SK-N-SH (cell line): ENCODE results near the gene IL18R1. TPM values are rescaled to one million over a fixed set of nuclear protein-coding genes. Genes with fewer than 3 reads are reported as not detected.

ENCODE experiments used
- CTCF ChIA-PET: fragments of 300-600, 350-600 bp; formaldehyde crosslinking; extraction: SDS; loops from one replicate; lab custom pipeline; 2021; lab: Yijun Ruan, JAX
- POLR2A ChIA-PET: fragments of 350-600 bp; sonication (Branson Sonifier 250); formaldehyde crosslinking; extraction: SDS; loops from one replicate; lab custom pipeline; 2020; ENCODE audit warnings: antibody characterized with exemption, inconsistent platforms; lab: Yijun Ruan, JAX
- DNase-seq: peaks from one replicate; pipeline ENCODE4 v3.0.0; 2012
- H2AFZ ChIP-seq: fragments of 200-600 bp; sonication (generic); 2 replicates; pipeline ENCODE4 v1.8.1; 2016; ENCODE audit warnings: antibody characterized with exemption, mild to moderate bottlenecking, low read depth
- H3F3A ChIP-seq: fragments of 200-600 bp; sonication (generic); replicated peaks from 2 replicates; pipeline ENCODE3; 2016; ENCODE audit warnings: antibody characterized with exemption, mild to moderate bottlenecking; ENCODE audit not compliant: insufficient read depth
- H3K27ac ChIP-seq, 2 experiments: fragments of 200-500 bp in 1 of 2; fragments of 200-600 bp in 1 of 2; sonication (Bioruptor generic) in 1 of 2; sonication (generic), shearing (Covaris generic) in 1 of 2; 2 replicates each; pipeline versions ENCODE4 v1.5.1 to v1.6.1; 2014 to 2016; ENCODE audit warnings: low read depth in 2 of 2, inconsistent platforms in 1 of 2, low read length in 1 of 2, mild to moderate bottlenecking in 1 of 2, mixed read lengths in 1 of 2
- H3K27me3 ChIP-seq: fragments of 200-600 bp; sonication (generic), shearing (Covaris generic); 2 replicates; pipeline ENCODE4 v1.6.1; 2016; ENCODE audit warnings: mixed run types; ENCODE audit not compliant: insufficient read depth
- H3K36me3 ChIP-seq, 2 experiments: fragments of 200-500 bp in 1 of 2; fragments of 200-600 bp in 1 of 2; sonication (Bioruptor generic) in 1 of 2; sonication (generic) in 1 of 2; replicated peaks in 1 of 2; 2 replicates each; pipeline versions ENCODE3 to v1.5.1; 2014 to 2016; ENCODE audit warnings: low read length in 1 of 2, mild to moderate bottlenecking in 1 of 2; ENCODE audit not compliant: insufficient read depth in 2 of 2, control insufficient read depth in 1 of 2
- H3K4me1 ChIP-seq, 2 experiments: fragments of 200-500 bp in 1 of 2; fragments of 200-600 bp in 1 of 2; sonication (Bioruptor generic) in 1 of 2; sonication (generic), shearing (Covaris generic) in 1 of 2; 2 replicates each; pipeline versions ENCODE4 v1.5.1 to v1.6.1; 2014 to 2016; ENCODE audit warnings: low read depth in 1 of 2, low read length in 1 of 2, mixed run types in 1 of 2; ENCODE audit not compliant: insufficient read depth in 2 of 2, control insufficient read depth in 1 of 2
- H3K4me2 ChIP-seq: fragments of 200-600 bp; sonication (generic), shearing (Covaris generic); 2 replicates; pipeline ENCODE4 v1.6.1; 2017; ENCODE audit warnings: mixed run types
- H3K4me3 ChIP-seq, 2 experiments: fragments of 200-500 bp in 1 of 2; fragments of 200-600 bp in 1 of 2; sonication (Bioruptor generic) in 1 of 2; sonication (generic), shearing (Covaris generic) in 1 of 2; 2 replicates each; pipeline versions ENCODE4 v1.5.1 to v1.8.1; 2014 to 2016; ENCODE audit warnings: low read depth in 2 of 2, inconsistent platforms in 1 of 2, low read length in 1 of 2, mild to moderate bottlenecking in 1 of 2, mixed read lengths in 1 of 2, moderate library complexity in 1 of 2
- H3K79me2 ChIP-seq: fragments of 200-600 bp; sonication (generic); 2 replicates; pipeline ENCODE4 v1.8.1; 2017; ENCODE audit warnings: mild to moderate bottlenecking; ENCODE audit not compliant: insufficient read depth
- H3K9ac ChIP-seq: fragments of 200-600 bp; sonication (generic); 2 replicates; pipeline ENCODE4 v1.6.1; 2017; ENCODE audit warnings: mixed run types
- H3K9me2 ChIP-seq: fragments of 200-600 bp; sonication (generic); 2 replicates; pipeline ENCODE4 v1.6.1; 2017; ENCODE audit warnings: mixed run types
- H3K9me3 ChIP-seq: fragments of 200-600 bp; sonication (generic); 2 replicates; pipeline ENCODE4 v1.6.1; 2017; ENCODE audit warnings: mixed run types, mild to moderate bottlenecking, moderate library complexity
- H4K20me1 ChIP-seq: fragments of 200-600 bp; sonication (generic); 2 replicates; pipeline ENCODE4 v1.6.1; 2017; ENCODE audit warnings: mild to moderate bottlenecking, mixed run types; ENCODE audit not compliant: insufficient read depth
- ELF1 ChIP-seq: IDR thresholded peaks from 2 replicates; pipeline ENCODE4 v1.4.0; 2012
- EP300 ChIP-seq, 2 experiments: IDR thresholded peaks; 2 replicates each; pipeline versions ENCODE4 v1.4.0 to v1.6.1; 2012; ENCODE audit warnings: borderline replicate concordance in 1 of 2, low read depth in 1 of 2, low read length in 1 of 2
- EZH2phosphoT487 ChIP-seq: fragments of 200-600 bp; sonication (generic); IDR thresholded peaks from 2 replicates; pipeline ENCODE4 v1.6.1; 2017; ENCODE audit warnings: low read depth, mixed run types, mild to moderate bottlenecking, antibody characterized with exemption, moderate library complexity, borderline replicate concordance
- FOXJ3 ChIP-seq: sonication (generic); formaldehyde crosslinking; IDR thresholded peaks from 2 replicates; pipeline ENCODE4 v1.5.1; 2020; ENCODE audit warnings: mild to moderate bottlenecking, missing genetic modification reagents
- FOXM1 ChIP-seq: IDR thresholded peaks from 2 replicates; pipeline ENCODE4 v1.4.0; 2012; ENCODE audit warnings: low read depth, mild to moderate bottlenecking
- GABPA ChIP-seq: IDR thresholded peaks from 2 replicates; pipeline ENCODE4 v1.4.0; 2012; ENCODE audit warnings: low read depth, mild to moderate bottlenecking
- GATA2 ChIP-seq: sonication (generic); formaldehyde crosslinking; IDR thresholded peaks from 2 replicates; pipeline ENCODE4 v1.5.0; 2020; ENCODE audit warnings: mild to moderate bottlenecking, missing genetic modification reagents
- IRF3 ChIP-seq: fragments of 150-350 bp; IDR thresholded peaks from 2 replicates; pipeline ENCODE4 v1.6.1; 2016; ENCODE audit warnings: mild to moderate bottlenecking, low read depth, low read length
- JUND ChIP-seq: IDR thresholded peaks from 2 replicates; pipeline ENCODE4 v1.4.0; 2012
- MEF2A ChIP-seq: IDR thresholded peaks from 2 replicates; pipeline ENCODE4 v1.4.0; 2012; ENCODE audit warnings: low read depth, borderline replicate concordance
- MXI1 ChIP-seq: IDR thresholded peaks from 2 replicates; pipeline ENCODE4 v1.6.1; 2012; ENCODE audit warnings: mild to moderate bottlenecking, low read depth, low read length, improper control_type of control experiment
- POLR2AphosphoS5 ChIP-seq: IDR thresholded peaks from 2 replicates; pipeline ENCODE4 v1.6.1; 2012; ENCODE audit warnings: low read depth, low read length
- RCOR1 ChIP-seq: fragments of 150-350 bp; IDR thresholded peaks from 2 replicates; pipeline ENCODE4 v1.6.1; 2017; ENCODE audit warnings: antibody characterized with exemption, low read length
- REST ChIP-seq: IDR thresholded peaks from 2 replicates; pipeline ENCODE4 v1.6.1; 2012; ENCODE audit warnings: mild to moderate bottlenecking, low read depth, low read length, moderate library complexity
- RFX5 ChIP-seq: IDR thresholded peaks from 2 replicates; pipeline ENCODE4 v1.6.1; 2012; ENCODE audit warnings: mild to moderate bottlenecking, improper control_type of control experiment, low read length
- SIN3A ChIP-seq: IDR thresholded peaks from 2 replicates; pipeline ENCODE4 v1.6.1; 2012; ENCODE audit warnings: low read depth, mild to moderate bottlenecking, low read length, moderate library complexity, borderline replicate concordance
- SMC3 ChIP-seq: IDR thresholded peaks from 2 replicates; pipeline ENCODE4 v1.6.1; 2012; ENCODE audit warnings: low read depth, low read length, improper control_type of control experiment
- TEAD4 ChIP-seq: IDR thresholded peaks from 2 replicates; pipeline ENCODE4 v1.4.0; 2012; ENCODE audit warnings: mild to moderate bottlenecking, borderline replicate concordance; ENCODE audit not compliant: insufficient read depth
- USF1 ChIP-seq: IDR thresholded peaks from 2 replicates; pipeline ENCODE4 v1.4.0; 2012; ENCODE audit warnings: low read depth, borderline replicate concordance
- WGBS: methylation state at CpG from one replicate; pipeline ENCODE4 v1.1.6; 2017; ENCODE audit warnings: low lambda C conversion rate; 5-methylcytosine and 5-hydroxymethylcytosine counted together
- polyA plus RNA-seq, 3 experiments: library from polyadenylated mRNA; depleted of rRNA; stranded (reverse); fragments of >200 nt; gene quantifications; 2 replicates each; pipeline ENCODE4 v1.2.3, GENCODE V29; 2012
- TF ChIP-seq, protein P1 (sequence below): IDR thresholded peaks from 2 replicates; pipeline ENCODE4 v1.4.0; 2012; ENCODE audit warnings: low read depth

Gene IL18R1
- polyA plus RNA-seq, 1 of the 3 experiments (the other 2 are of a cell fraction): not detected

DNA sequence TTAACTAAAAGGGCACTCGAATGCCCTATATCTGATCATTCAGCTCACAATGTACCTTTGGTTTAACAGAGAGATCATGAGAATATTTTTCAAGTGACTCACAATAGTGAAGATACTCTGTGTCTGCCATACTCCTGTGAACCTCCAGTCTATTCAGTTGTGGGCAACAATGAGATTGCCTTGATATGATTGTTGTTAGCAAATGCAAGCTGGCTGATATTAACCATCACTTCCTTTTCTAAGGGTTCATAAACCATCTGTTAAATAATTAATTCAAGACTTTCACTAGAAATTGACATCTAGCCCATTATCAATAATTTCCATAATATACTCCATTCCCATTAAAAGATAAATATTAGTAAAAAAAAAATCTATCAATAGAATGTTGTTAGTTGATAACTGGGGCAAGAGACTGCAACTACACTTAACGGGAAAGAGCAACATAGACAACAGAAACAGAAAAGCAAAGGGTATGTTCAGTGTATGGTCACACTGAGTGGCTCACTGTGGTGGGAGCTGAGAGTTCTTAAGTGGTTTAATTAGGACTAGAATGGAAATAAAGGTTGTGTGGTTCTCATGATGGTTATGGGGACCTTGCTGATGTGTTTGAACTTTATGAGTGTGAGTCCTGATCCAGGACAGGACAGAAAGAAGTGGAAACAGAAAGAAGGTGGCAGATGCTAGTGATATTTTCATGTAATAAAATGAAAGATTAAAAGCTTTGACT is 79.2 kb downstream of the IL18R1 start:
- Histone ChIP-seq H2AFZ (no peak overlapping the region), H3K9ac (no peak overlapping the region), H4K20me1 (no peaks in the 10 kb centered on the region), H3K79me2 (no peaks in the 10 kb centered on the region), H3K9me2 (no peaks in the 10 kb centered on the region), H3K9me3 (no peaks in the 10 kb centered on the region), H3K4me3 (no peak overlapping the region), H3K27me3 (peaks cover 10% of the 10 kb centered on the region), H3K4me1 (no peaks in the 10 kb centered on the region), H3K4me2 (no peak overlapping the region), H3F3A (no peaks in the 10 kb centered on the region), H3K36me3 (no peaks in the 10 kb centered on the region), H3K27ac (no peak overlapping the region)
- ChIA-PET POLR2A (no interaction called here), CTCF (interaction anchor here (1.5 to 2.1 kb wide), 2 partner anchors 15 to 16 kb away, joined by 3 to 5 read pairs; no protein-coding TSS in a partner anchor)
- TF ChIP-seq GABPA: no peak
- no peak for TF ChIP-seq SMC3
- no peak for TF ChIP-seq TEAD4
- no peak for TF ChIP-seq JUND
- TF ChIP-seq SIN3A: no peak
- no peak for TF ChIP-seq ELF1
- TF ChIP-seq, protein P1, sequence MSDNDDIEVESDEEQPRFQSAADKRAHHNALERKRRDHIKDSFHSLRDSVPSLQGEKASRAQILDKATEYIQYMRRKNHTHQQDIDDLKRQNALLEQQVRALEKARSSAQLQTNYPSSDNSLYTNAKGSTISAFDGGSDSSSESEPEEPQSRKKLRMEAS: no peak
- TF ChIP-seq MXI1: no peak
- no peak for TF ChIP-seq EP300 (IDR thresholded peaks at IDR 0.05; ENCODE audit: borderline replicate concordance in 1 of 2, low read depth in 1 of 2, low read length in 1 of 2)
- no peak for TF ChIP-seq POLR2AphosphoS5
- no peak for TF ChIP-seq MEF2A
- TF ChIP-seq USF1: no peak
- no peak for TF ChIP-seq IRF3
- TF ChIP-seq EZH2phosphoT487: no peak
- TF ChIP-seq GATA2 (CRISPR knock-in tag): no peak
- no peak for TF ChIP-seq REST
- TF ChIP-seq FOXJ3: no peak
- TF ChIP-seq RFX5: no peak
- no peak for TF ChIP-seq FOXM1
- no peak for TF ChIP-seq RCOR1
- 3% methylated on average over 2 of the region's 2 CpGs for WGBS
- DNase-seq: no peak
